GM12874 (cell line): ENCODE data around the gene C3orf49.

Experiments used
- CTCF ChIP-seq: IDR thresholded peaks from 2 replicates; pipeline ENCODE4 v1.5.1; 2011; ENCODE audit warnings: low read depth, mild to moderate bottlenecking, control low read depth, low read length, moderate library complexity; ENCODE audit not compliant: insufficient read depth

Gene C3orf49

DNA sequence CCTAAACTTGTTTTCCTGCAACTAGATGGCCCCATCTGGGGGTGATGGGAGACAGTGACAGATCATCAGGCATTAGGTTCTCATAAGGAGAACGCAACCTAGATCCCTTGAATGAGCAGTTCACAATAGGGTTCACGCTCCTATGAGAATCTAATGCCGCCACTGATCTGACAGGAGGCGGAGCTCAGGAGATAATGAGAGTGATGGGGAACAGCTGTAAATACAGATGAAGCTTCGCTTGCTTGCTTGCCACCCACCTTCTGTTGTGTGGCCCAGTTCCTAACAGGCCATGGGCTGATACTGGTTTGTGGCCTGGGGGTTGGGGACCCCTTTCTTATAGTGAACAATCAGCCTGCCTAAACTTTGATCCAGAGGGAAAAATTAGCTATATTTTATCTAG is 15.2 kb upstream of the C3orf49 start:
- TF ChIP-seq CTCF, result no peak

DNA sequence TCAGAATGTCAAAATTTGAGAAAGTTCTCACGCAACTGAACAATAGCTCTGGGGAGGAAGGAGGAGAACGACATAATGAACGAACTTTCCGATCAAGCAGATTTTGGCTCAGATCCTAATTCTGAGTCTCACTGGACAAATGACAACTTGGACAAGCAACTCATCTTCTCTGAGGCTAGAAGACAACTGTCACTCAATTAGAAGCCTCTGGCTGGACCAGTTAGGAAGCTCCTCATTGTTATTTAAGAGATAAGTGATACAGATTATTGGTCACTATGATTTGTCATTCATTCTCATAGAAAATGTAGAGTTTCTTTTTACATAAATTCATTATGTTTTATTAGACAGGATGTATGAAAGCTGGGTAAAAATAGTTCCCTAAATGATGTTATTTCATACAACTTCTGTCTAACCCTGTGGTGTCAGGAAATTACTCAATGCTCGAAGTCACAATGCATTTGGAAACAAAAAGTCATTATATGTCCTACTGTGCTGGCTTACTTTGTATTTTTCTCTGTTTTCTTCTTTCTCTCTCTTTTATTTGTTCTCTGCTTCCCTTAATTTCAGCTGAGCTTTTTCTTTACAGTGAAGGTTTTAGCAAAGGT is 11.0 kb upstream of the C3orf49 start:
- no peak for TF ChIP-seq CTCF

DNA sequence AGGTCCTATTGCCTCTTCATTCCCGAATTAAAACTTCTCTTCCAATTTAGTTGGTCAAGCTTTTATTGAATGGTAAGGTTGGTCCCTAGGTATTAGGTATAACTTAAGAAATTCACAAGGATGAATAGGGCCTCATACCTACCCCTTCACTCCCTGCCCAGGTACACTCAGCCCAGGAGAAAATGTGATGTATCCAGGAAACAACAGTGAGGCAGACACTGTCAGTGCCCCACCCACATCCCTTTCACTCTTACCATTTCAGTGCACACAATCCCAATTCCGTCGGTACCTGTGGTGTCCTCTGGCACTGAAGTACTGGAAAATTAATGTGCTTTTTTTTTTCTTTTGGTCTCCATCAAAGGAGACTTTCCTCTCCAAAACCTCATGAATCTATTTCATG is 10.5 kb upstream of the C3orf49 start:
- no peak for TF ChIP-seq CTCF

DNA sequence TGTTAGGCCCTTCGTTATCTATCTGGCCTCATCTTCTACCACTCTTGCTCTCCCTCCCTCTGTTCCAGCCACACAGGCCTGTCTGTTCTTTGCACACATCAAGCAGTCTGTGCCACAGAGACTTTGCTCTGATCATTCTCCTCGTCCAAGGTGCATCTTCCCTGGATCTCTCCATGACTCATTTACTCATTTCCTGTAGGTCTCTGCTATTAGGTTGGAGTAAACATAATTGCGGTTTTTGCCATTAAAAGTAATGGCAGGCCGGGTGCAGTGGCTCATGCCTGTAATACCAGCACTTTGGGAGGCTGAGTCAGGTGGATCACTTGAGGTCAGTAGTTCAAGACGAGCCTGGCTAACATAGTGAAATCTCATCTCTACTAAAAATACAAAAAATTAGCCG is 9.5 kb upstream of the C3orf49 start:
- no peak for TF ChIP-seq CTCF

GRCh38 chr3:63814237-63814636 is 4.9 kb upstream of the C3orf49 start:
- no peak for TF ChIP-seq CTCF

GRCh38 chr3:63817225-63817624 is 1.9 kb upstream of the C3orf49 start:
- TF ChIP-seq CTCF, result no peak

DNA sequence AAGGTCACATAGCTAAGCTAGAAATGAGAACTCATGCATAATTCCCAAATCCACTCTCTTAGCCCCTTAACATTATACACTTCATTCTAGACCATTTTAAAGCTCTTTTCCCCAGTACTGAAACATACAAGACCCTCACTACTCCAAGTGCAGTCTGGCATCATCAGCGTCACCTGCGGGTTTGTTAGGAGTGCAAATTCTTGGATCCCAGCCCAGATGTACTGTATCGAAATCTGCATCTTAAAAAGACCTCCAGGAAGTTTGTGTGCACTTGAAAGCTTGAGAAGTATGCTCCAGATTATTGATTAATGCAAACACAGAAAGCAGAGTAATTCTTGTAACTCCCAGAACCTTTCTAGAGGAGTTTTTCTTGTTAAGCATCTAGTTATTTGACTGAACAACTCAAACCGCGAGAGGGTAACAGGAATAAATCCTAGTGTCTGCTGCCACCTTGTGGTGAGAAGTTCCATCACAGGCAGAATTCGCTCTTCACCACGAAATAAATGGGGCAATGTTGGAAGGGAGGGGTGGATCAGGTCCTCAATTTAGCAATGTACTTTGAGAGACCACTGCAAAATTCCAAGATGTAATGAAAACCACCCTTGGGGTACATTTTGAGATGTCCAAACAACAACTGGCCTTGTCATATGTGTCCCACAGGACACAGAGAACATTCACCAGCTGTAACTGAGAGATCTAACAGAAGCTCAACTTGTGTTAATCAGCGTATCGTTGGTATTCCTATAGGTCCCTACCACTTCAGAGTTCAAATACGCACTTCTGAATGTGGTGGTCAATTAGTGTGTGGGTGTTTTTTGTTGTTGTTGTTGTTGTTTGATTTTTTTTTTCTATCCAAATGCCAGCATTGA is 583 bp upstream of the C3orf49 start:
- TF ChIP-seq CTCF, result peak; percentile 70
